HG02623 (cell line): ENCODE results near the gene BIN2.
"Not testable (repeated sequence)": the region's sequence is repeated elsewhere in the genome, so short reads cannot be mapped to it uniquely, and the experiment has no call there.

Source experiments
- ATAC-seq: cut with Tn5 transposase; IDR thresholded peaks from one replicate; pipeline ENCODE4 v1.9.1; 2021; ENCODE audit warnings: moderate library complexity; ENCODE audit not compliant: unreplicated experiment

BIN2 gene

GRCh38 chr12:51263341-51263740, 60.6 kb downstream of the BIN2 start:
- no peak for ATAC-seq

GRCh38 chr12:51262758-51263177, 61.2 kb downstream of the BIN2 start:
- no peak for ATAC-seq

- not testable (repeated sequence) for ATAC-seq
These were observed 64.4 kb downstream of the BIN2 start for GRCh38 chr12:51259600-51259999.

GRCh38 chr12:51254536-51254935, 69.4 kb downstream of the BIN2 start:
- ATAC-seq = no peak

GRCh38 chr12:51253276-51253675, 70.7 kb downstream of the BIN2 start:
- no peak for ATAC-seq

GRCh38 chr12:51247523-51248206, 76.3 kb downstream of the BIN2 start:
- no peak for ATAC-seq

- ATAC-seq = no peak
These were observed 77.6 kb downstream of the BIN2 start for GRCh38 chr12:51246254-51246853.

- no peak for ATAC-seq
These were observed 78.3 kb downstream of the BIN2 start for GRCh38 chr12:51245476-51246253.

GRCh38 chr12:51244269-51244668, 79.7 kb downstream of the BIN2 start:
- no peak for ATAC-seq

- ATAC-seq = no peak
These were observed 81.1 kb downstream of the BIN2 start for GRCh38 chr12:51242876-51243275.

- ATAC-seq = no peak
These were observed 81.9 kb downstream of the BIN2 start for GRCh38 chr12:51242120-51242519.

GRCh38 chr12:51240971-51241370, 83.0 kb downstream of the BIN2 start:
- ATAC-seq = no peak

GRCh38 chr12:51238510-51239334, 85.3 kb downstream of the BIN2 start, which contains the start of gene DAZAP2:
Gene DAZAP2 (plus strand): TSS chr12:51238826. CDS start chr12:51238908, 82 bp downstream.
- ATAC-seq = peak; percentile 85

GRCh38 chr12:51238037-51238509, 85.9 kb downstream of the BIN2 start:
- ATAC-seq = no peak

- ATAC-seq = no peak
These were observed 89.4 kb downstream of the BIN2 start for GRCh38 chr12:51234530-51234929.

- no peak for ATAC-seq
These were observed 91.3 kb downstream of the BIN2 start for GRCh38 chr12:51232642-51233041.
